NCI-H510A (cell line): ENCODE results near the gene URB2.
"Not testable (repeated sequence)": the region's sequence is repeated elsewhere in the genome, so short reads cannot be mapped to it uniquely, and the experiment has no call there.

ENCODE experiments used
- DNase-seq: peaks from one replicate; lab custom pipeline; 2025; lab: John Stamatoyannopoulos, UW

URB2 gene

DNA sequence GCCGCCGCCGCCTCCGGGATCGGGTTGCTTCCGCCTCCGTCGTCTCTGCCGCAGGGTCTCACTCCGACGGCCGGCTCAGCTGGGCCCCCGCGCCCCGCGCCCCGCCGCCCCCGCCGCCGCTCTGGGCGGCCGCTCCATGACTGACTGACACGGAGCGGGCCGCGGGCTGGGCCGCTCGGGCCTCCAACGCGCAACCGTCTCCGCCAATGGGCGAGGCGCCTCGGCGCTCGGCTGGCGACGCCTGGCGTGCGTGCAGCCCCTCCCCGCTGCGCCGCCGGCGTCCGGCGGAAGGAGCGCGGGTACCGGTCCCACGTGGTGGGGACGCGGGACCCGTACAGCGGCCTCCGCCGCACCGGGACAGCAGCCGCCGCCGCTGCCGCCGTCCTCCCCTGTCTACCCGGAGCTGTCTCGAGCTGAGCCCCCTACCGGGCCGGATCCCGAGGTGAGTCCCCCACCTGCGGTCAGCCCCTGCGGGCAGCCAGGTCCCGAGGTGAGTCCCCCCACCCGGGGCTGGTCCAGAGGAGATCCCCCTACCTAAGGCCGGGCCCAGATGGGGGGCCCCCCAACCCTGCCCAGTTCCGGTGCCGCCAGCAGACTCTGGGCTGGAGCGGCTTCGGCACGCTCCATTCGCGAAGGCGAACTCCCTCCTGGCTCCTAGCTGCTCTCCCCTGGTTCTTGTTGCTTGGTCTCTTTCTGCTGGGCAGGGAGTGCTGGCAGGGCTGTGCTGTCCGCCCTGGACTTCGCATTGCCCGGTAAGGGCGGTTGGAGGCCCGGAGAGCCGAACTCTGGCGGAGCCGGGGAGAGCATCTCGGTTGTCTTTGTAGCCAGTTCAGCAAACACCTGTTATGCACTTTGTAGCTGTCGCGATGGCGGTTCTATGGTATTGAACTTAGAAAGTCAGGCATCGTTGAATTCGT is at the start of gene URB2, which contains the start of gene TAF5L:
Gene URB2, plus strand, starts transcription at position 333 of the 917 bp plus-strand sequence. CDS start 1,387 bp downstream, outside the sequence.
Gene TAF5L, minus strand, starts transcription at position 208 of the 917 bp plus-strand sequence. CDS start 11,640 bp downstream, outside the sequence.
- peak; percentile 84 for DNase-seq

DNA sequence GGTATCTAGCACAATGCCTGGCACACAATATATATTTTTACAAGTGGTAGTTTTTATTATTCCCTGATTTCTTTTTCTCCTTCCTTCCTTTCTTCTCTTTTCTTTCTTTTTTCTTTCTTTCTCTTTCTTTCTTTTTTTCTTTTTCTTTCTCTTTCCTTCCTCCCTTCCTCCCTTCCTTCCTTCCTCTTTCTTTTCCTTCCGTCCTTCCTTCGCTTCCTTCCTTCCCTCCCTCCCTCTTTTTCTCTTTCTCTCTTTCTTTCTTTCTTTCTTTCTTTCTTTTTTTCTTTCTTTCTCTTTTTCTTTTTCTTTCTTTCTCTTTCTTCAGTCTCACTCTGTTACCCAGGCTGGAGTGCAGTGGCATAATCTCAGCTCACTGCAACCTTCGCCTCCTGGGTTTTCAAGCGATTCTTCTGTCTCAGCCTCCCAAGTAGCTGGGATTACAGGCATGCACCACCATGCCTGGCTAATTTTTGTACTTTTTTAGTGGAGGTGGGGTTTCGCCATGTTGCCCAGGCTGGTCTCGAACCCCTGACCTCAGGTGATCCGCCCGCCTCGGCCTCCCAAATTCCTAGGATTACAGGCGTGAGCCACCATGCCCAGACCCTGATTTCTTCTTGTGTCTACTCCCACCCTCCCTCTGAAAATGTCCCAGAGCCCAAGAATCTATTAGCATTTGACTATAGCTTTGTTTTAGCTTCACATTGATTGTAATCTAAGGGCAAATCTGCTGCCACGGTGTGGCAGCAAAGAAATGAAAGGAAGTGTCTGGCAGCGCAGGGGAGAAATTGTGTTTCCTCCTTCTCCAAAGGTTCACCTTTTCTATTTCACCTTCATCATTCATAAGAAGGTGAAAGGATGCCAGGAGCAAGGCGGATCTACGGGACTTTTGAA is 47.6 kb upstream of the URB2 start:
- no peak for DNase-seq

DNA sequence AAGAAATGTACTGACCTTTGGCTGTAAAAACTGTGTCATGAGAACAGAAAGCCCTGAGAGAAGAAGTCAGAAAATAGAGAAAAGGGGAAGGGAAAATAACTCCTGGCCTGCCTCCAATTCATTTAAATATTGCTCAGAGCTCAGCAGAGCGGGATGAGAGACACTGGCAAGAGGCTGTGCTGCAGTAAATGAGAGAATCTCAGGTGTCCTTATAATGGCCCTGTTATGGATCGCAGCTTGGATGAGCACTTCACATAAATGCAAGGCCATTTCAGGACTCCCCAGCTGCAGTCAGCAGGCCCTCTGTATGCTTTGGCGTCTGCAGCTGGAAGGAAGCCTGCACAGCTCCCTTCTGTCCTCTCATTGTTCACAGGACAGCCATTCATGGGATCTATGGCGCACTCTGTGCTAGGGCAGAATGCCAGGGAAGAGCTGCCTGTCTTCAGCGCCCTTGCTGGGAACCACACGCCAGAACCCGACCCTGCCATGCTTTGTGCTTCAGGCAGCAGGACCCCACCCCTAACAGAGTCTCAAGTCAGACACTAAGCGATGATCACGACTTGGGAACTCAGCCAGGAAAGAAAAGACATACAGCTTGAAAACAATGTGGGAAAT is 46.9 kb upstream of the URB2 start:
- DNase-seq = peak; percentile 61

- DNase-seq = no peak
Measured at GRCh38 chr1:229581485-229581884, 44.6 kb upstream of the URB2 start.

DNA sequence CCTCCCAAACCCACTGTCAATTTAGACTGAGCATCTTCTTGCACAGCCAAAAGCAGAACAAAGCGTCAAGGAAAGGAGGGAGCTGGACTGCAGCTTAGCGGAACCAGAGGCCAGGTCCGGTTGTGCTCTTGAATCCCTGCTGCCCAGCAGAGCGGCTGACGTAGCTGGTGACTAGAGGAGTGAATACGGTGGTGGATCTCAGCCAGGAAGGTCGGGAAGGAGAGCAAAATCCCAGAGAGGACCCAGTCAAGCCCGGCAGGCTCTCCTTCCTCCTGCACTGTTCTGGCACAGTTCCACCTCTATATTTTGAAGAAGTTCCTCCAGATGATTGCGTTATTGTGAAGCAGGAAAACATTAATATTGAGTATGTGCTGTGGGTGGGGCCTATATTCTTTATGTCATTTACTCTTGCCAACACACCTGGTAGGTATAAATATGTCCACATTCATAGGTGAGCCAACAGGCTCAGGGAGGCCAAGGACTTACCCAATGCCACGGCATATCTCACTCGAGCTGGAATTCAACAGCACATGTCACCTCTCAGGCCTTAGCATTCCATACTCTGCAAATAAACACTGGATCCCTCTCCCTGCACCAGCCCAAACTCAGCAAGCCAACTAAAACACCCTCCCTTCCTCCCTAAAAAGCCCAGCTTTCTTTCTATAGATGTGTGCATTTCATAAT is 43.9 kb upstream of the URB2 start:
- peak; percentile 2 for DNase-seq

GRCh38 chr1:229582715-229583114 is 43.3 kb upstream of the URB2 start:
- DNase-seq = no peak

- DNase-seq = no peak
Measured at GRCh38 chr1:229585338-229585737, 40.7 kb upstream of the URB2 start.

GRCh38 chr1:229590119-229590518 is 35.9 kb upstream of the URB2 start:
- DNase-seq = no peak

- DNase-seq = no peak
Measured at GRCh38 chr1:229593800-229594199, 32.2 kb upstream of the URB2 start.

DNA sequence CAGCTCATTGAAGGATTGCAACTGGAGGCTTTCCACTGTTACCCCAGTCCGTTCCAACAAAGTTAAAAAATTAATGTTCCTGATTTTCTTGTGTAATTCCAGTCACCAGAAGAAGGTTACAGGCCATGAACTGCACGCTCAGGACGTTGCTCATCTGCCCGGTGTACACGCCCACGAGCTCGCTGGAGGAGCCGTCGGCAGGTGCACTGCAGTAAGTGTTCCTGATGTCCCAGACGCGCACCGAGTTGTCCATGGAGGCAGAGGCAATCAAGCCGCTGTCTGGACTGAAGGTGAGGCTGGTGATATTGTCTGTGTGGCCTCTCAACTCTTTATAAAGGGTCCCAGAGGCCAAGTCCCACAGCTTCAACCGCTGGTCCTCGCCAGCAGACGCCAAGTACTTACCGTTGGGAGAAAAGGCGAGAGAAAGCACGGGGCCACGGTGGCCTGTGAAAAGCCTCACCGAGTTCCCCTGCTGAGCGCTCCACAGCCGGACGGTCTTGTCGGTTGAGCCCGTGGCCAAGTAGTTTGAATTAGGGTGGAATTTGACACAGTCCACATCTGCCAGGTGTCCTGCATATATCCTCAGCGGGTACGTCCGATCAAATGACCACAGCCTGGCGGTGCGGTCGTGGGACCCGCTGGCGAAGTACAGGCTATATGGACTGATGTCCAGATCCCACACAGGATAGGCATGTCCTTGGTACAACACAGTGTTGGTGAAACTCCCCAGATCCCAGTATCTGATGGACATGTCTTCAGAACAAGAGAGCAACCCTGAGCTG is 31.6 kb upstream of the URB2 start:
- no peak for DNase-seq

GRCh38 chr1:229595876-229596275 is 30.2 kb upstream of the URB2 start:
- not testable (repeated sequence) for DNase-seq

- DNase-seq = no peak
Measured at GRCh38 chr1:229596925-229597699, 28.9 kb upstream of the URB2 start.

DNA sequence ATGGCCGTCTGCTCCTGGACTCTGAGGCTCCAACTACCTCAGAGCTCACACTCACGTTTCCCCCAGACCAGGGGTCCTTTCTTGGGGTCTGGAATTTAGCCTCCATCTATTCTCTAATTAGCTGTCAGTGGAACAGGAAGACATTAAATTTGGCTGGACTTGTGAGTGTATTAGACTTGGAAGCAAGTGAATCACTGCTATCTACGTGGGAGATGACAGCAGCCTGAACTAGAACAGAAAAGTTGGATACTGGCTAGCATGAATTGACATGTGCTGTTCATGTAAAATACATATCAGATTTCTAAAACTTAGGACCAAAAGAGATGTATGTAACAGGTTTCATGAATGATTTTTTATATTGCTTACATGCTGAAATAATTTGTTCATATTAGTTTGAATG is 28.2 kb upstream of the URB2 start:
- no peak for DNase-seq

DNA sequence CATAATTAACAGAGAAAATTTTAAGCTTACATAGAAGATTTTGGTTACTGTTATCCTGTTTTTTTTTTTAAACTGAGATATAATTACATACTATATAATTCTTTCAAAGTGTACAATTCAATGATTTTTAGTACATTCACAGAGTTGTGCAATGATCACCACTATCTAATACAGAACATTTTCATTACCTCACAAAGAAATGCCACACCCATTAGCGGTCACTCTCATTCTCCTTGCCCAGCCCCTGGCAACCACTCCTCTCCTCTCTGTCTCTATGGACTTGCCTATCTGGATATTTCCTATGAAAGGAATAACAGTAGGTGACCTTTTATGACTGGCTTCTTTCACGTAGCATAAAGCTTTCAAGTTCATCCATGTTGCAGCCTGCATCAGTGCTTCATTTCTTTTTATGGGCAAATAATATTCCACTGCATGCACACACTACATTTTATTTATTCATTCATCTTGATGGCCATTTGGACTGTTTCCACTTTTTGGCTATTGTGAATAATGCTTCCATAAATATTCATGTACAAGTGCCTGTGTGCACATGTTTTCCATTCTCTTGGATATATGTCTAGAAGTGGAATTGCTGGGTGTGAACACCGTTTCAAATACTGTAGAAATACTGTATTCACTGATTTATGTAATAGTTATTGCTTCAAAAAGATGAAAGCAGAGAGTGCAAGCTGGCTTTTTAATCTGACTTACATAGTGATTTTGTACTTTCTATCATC is 26.7 kb upstream of the URB2 start:
- no peak for DNase-seq

GRCh38 chr1:229600229-229600628 is 25.8 kb upstream of the URB2 start:
- no peak for DNase-seq

- DNase-seq = no peak
Measured at GRCh38 chr1:229603371-229604005, 22.6 kb upstream of the URB2 start.

DNA sequence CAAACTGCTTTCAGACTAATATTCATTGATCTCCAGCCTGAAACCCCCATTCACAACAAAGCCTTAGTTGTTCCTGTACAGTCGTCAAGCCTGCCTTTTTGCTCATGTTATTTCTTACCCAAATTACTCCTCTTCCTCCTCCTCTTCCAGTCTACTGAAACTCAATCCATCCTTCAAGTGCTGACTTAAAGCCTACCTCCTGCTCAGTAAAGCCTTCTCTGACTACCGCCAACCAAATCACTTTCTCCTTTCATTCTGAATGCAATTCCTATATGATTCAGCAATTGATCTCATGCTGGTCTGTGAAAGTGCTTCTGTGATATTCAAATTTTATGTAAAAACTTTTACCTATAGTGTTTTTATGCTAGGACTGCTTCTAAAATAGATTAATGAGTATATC is 18.7 kb upstream of the URB2 start:
- DNase-seq = no peak

DNA sequence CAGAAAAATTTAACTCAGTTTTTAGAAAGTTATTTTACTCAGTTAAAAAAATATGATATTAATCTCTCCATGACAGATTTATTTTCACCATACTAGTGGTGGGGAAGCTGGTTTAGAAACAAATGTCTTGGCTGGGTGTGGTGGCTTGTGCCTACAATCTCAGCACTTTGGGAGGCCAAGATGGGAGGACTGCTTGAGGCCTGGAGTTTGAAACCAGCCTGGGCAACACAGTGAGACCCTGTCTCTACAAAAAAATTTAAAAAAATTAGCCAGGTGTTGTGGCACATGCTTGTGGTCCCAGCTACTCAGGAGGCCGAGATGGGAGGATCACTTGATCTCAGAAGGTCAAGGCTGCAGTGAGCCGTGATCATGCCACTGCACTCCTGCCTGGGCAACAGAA is 17.5 kb upstream of the URB2 start:
- DNase-seq = no peak

DNA sequence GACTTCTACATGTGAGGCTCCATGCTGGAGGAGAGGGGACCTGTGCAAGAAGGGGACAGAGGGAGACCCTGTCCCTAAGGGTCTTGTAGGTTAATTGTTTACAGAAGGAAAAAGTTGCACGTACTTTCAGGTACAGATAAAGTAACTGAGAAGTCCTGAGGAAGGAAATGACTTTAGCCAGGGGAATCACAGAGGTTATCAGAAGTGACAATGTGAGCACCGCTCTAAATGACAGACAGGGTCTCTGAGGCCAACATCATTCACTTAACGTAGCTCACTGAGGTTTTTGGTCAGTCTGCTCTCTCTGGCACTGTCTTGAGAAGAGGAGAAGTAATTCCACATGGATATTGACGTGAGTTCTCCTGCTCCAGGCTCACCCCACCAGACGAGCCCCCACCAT is 12.1 kb upstream of the URB2 start:
- no peak for DNase-seq
